Ishikawa (cell line): ENCODE data around the gene BEX4.

Experiments
- CEBPB ChIP-seq: IDR thresholded peaks from 2 replicates; pipeline ENCODE4 v1.6.1; 2012
- CREB1 ChIP-seq: IDR thresholded peaks from 2 replicates; pipeline ENCODE4 v1.6.1; 2012; ENCODE audit warnings: low read depth
- EGR1 ChIP-seq: IDR thresholded peaks from 2 replicates; pipeline ENCODE4 v1.6.1; 2012
- EP300 ChIP-seq: IDR thresholded peaks from 2 replicates; pipeline ENCODE4 v1.6.1; 2012; ENCODE audit warnings: borderline replicate concordance
- FOXM1 ChIP-seq: IDR thresholded peaks from 2 replicates; pipeline ENCODE4 v1.6.1; 2012; ENCODE audit warnings: low read depth, borderline replicate concordance
- NFIC ChIP-seq: IDR thresholded peaks from 2 replicates; pipeline ENCODE4 v1.6.1; 2012
- RAD21 ChIP-seq: IDR thresholded peaks from 2 replicates; pipeline ENCODE4 v1.6.1; 2012; ENCODE audit warnings: low read depth
- TAF1 ChIP-seq: IDR thresholded peaks from 2 replicates; pipeline ENCODE4 v1.6.1; 2012; ENCODE audit warnings: low read depth, mild to moderate bottlenecking
- TCF12 ChIP-seq: IDR thresholded peaks from 2 replicates; pipeline ENCODE4 v1.6.1; 2012; ENCODE audit warnings: low read depth
- TEAD4 ChIP-seq: IDR thresholded peaks from 2 replicates; pipeline ENCODE4 v1.6.1; 2012
- YY1 ChIP-seq: IDR thresholded peaks from 2 replicates; pipeline ENCODE4 v1.6.1; 2012; ENCODE audit warnings: low read depth
- ZBTB7A ChIP-seq: IDR thresholded peaks from 2 replicates; pipeline ENCODE4 v1.6.1; 2012; ENCODE audit warnings: low read depth
- TF ChIP-seq, protein P1 (sequence below): IDR thresholded peaks from 2 replicates; pipeline ENCODE4 v1.6.1; 2012
- TF ChIP-seq, protein P2 (sequence below): IDR thresholded peaks from 2 replicates; pipeline ENCODE4 v1.6.1; 2012; ENCODE audit warnings: low read depth, mild to moderate bottlenecking
- TF ChIP-seq, protein P3 (sequence below): IDR thresholded peaks from 2 replicates; pipeline ENCODE4 v1.6.1; 2012

The BEX4 gene

DNA sequence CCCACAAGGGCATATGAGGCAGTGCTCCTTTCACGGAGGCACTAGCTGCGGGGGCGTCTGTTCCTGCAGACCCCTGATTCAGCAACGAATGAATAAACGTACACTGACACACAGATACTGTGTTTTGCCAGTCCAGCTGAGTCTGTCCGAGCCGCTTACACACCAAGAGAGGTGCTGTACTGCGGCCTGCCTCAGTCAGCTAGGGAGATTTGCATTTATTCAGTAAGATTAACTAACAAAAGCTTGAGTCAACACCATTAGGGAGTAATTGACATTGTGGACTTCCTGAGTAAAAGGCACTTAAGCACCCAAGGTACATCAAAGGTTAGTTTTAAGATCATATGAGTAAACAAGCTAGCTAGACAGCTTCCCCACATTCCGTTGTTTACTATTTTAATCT is 31.0 kb upstream of the BEX4 start:
- TF ChIP-seq EGR1 (no peak), TEAD4 (no peak), YY1 (no peak), TAF1 (no peak), CREB1 (no peak), TCF12 (no peak), ZBTB7A (no peak), RAD21 (no peak)
- TF ChIP-seq, protein P1, sequence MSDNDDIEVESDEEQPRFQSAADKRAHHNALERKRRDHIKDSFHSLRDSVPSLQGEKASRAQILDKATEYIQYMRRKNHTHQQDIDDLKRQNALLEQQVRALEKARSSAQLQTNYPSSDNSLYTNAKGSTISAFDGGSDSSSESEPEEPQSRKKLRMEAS = no peak
- TF ChIP-seq, protein P2, sequence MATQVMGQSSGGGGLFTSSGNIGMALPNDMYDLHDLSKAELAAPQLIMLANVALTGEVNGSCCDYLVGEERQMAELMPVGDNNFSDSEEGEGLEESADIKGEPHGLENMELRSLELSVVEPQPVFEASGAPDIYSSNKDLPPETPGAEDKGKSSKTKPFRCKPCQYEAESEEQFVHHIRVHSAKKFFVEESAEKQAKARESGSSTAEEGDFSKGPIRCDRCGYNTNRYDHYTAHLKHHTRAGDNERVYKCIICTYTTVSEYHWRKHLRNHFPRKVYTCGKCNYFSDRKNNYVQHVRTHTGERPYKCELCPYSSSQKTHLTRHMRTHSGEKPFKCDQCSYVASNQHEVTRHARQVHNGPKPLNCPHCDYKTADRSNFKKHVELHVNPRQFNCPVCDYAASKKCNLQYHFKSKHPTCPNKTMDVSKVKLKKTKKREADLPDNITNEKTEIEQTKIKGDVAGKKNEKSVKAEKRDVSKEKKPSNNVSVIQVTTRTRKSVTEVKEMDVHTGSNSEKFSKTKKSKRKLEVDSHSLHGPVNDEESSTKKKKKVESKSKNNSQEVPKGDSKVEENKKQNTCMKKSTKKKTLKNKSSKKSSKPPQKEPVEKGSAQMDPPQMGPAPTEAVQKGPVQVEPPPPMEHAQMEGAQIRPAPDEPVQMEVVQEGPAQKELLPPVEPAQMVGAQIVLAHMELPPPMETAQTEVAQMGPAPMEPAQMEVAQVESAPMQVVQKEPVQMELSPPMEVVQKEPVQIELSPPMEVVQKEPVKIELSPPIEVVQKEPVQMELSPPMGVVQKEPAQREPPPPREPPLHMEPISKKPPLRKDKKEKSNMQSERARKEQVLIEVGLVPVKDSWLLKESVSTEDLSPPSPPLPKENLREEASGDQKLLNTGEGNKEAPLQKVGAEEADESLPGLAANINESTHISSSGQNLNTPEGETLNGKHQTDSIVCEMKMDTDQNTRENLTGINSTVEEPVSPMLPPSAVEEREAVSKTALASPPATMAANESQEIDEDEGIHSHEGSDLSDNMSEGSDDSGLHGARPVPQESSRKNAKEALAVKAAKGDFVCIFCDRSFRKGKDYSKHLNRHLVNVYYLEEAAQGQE = no peak
- TF ChIP-seq, protein P3, sequence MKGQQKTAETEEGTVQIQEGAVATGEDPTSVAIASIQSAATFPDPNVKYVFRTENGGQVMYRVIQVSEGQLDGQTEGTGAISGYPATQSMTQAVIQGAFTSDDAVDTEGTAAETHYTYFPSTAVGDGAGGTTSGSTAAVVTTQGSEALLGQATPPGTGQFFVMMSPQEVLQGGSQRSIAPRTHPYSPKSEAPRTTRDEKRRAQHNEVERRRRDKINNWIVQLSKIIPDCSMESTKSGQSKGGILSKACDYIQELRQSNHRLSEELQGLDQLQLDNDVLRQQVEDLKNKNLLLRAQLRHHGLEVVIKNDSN = no peak

DNA sequence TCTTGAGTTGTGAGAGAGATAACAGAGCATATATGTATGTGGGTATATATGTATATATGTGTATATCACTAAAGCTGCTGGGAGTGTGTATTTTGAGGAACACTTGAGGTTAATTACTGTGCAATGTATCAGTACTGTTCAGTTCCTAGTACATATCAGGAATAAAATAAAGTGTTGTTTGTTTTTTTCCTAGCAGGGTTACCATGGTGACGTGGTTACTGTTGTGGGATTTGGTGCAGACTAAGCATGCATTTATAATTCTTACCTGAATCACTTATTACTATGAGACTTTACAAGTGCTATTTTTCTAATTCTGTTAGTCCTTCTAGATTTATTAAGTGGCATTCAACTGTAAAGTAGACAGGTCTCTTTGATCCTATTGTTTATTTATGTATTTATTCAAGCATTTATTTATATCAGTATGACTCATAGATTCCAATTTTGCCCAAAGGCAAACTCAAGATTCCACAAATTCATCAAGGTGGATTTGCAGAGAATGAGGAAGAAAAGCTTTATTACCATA is 26.9 kb upstream of the BEX4 start:
- TF ChIP-seq CEBPB = no peak
- no peak for TF ChIP-seq TCF12
- TF ChIP-seq, protein P1 = no peak
- TF ChIP-seq, protein P3 = no peak
- TF ChIP-seq ZBTB7A = no peak
- TF ChIP-seq RAD21 = no peak

DNA sequence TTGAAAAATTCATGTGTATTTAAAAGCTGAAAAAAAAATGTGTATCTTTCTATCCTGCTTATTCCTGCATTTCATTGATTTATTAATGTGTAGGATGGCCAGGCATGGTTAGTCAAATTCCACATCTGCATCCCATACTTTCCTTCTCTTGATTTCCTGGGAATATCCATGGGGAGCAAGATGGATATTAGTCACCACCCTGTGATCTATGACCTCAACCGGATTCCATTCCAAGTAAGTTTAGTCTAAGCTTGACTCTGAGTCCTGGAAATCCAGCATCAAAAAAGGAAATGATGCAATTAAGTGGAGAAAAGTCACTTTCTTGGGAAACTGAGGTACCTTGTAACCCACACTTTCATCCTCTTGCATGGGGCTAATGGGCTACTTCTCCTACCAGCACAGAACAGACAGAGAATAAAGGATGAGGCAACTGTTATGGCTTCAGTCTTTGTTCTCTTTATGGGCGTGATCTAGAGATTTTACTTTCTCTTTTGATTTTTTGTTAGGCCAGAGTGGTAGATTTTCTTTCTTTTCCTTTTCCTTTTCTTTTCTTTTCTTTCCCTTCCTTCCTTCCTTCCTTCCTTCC is 17.1 kb upstream of the BEX4 start:
- TF ChIP-seq, protein P2 = no peak
- TF ChIP-seq YY1 (no peak), FOXM1 (no peak), EGR1 (no peak), NFIC (no peak), EP300 (no peak), TAF1 (no peak), RAD21 (no peak), TEAD4 (no peak), CREB1 (no peak), TCF12 (no peak), CEBPB (no peak), ZBTB7A (no peak)
- TF ChIP-seq, protein P3 = no peak
- TF ChIP-seq, protein P1 = no peak

DNA sequence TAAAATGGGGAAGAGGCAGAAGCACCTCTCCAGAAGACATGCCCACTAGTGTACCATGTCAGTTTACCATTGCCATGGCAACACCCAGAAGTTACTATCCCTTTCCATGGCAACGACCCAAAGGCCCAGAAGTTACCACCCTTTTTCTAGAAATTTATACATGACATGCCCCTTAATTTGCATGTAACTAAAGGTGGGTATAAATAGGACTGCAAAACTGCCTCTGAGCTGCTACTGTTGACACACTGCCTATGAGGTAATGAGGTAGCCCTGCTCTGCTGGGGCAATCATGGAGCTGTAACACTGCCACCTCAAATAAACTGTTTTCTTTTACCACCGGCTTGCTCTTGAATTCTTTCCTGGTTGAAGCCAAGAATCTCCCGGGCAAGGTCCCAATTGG is 13.9 kb upstream of the BEX4 start:
- TF ChIP-seq FOXM1 (no peak), TCF12 (no peak), TAF1 (no peak), EP300 (no peak), CEBPB (no peak)
- TF ChIP-seq, protein P2 = no peak
- TF ChIP-seq, protein P3 = no peak
